OCI-LY1 (cell line): ENCODE measurements around the gene ARRDC2.

Experiments
- H2AFZ ChIP-seq: fragments of 200-600 bp; sonication (generic), shearing (Covaris generic); 2 replicates; pipeline ENCODE4 v1.6.0; 2014; ENCODE audit warnings: antibody characterized with exemption, mild to moderate bottlenecking, low read length
- H3F3A ChIP-seq: fragments of 200-600 bp; sonication (generic), shearing (Covaris generic); 2 replicates; pipeline ENCODE4 v1.6.0; 2014; ENCODE audit warnings: mild to moderate bottlenecking, antibody characterized with exemption, low read length, moderate library complexity; ENCODE audit not compliant: insufficient read depth
- H3K27ac ChIP-seq: fragments of 200-600 bp; sonication (generic); 2 replicates; pipeline ENCODE4 v1.5.1; 2014; ENCODE audit warnings: low read length, mixed run types, mild to moderate bottlenecking, low read depth; ENCODE audit not compliant: poor library complexity, severe bottlenecking
- H3K27me3 ChIP-seq: fragments of 200-600 bp; sonication (generic); 2 replicates; pipeline ENCODE4 v1.6.0; 2014; ENCODE audit warnings: antibody characterized with exemption, mild to moderate bottlenecking, low read length, moderate library complexity; ENCODE audit not compliant: insufficient read depth
- H3K36me3 ChIP-seq: fragments of 200-600 bp; sonication (generic); 2 replicates; pipeline ENCODE4 v1.6.1; 2014; ENCODE audit warnings: mild to moderate bottlenecking, antibody characterized with exemption, low read length, moderate library complexity, mixed read lengths; ENCODE audit not compliant: insufficient read depth
- H3K4me1 ChIP-seq: fragments of 200-600 bp; sonication (generic); 2 replicates; pipeline ENCODE4 v1.5.1; 2014; ENCODE audit warnings: mild to moderate bottlenecking, low read length, moderate library complexity; ENCODE audit not compliant: insufficient read depth, severe bottlenecking
- H3K4me2 ChIP-seq: fragments of 200-600 bp; sonication (generic), shearing (Covaris generic); 2 replicates; pipeline ENCODE4 v1.6.1; 2014; ENCODE audit warnings: low read length
- H3K4me3 ChIP-seq: fragments of 200-600 bp; sonication (generic); 2 replicates; pipeline ENCODE4 v1.5.1; 2014; ENCODE audit warnings: low read length, low read depth, mild to moderate bottlenecking, mixed read lengths; ENCODE audit not compliant: poor library complexity, severe bottlenecking
- H3K79me2 ChIP-seq: fragments of 200-600 bp; shearing (Covaris generic); 2 replicates; pipeline ENCODE4 v1.6.1; 2016; ENCODE audit warnings: mixed run types, low read length, mixed read lengths; ENCODE audit not compliant: insufficient read depth
- H3K9ac ChIP-seq: fragments of 200-600 bp; sonication (generic), shearing (Covaris generic); 2 replicates; pipeline ENCODE4 v1.6.1; 2014; ENCODE audit warnings: mild to moderate bottlenecking, low read length, mixed read lengths
- H3K9me2 ChIP-seq: fragments of 200-600 bp; sonication (generic), shearing (Covaris generic); 2 replicates; pipeline ENCODE4 v1.6.1; 2014; ENCODE audit warnings: low read depth, mild to moderate bottlenecking, low read length, mixed read lengths
- H3K9me3 ChIP-seq: fragments of 200-600 bp; shearing (Covaris generic); 2 replicates; pipeline ENCODE4 v1.6.1; 2014; ENCODE audit warnings: low read length, mixed read lengths
- H4K20me1 ChIP-seq: fragments of 200-600 bp; sonication (generic), shearing (Covaris generic); 2 replicates; pipeline ENCODE4 v1.6.0; 2016; ENCODE audit warnings: mild to moderate bottlenecking, low read length; ENCODE audit not compliant: insufficient read depth
- EZH2 ChIP-seq: fragments of 200-600 bp; sonication (generic), shearing (Covaris generic); IDR thresholded peaks from 2 replicates; pipeline ENCODE4 v1.8.0; 2017; ENCODE audit warnings: borderline replicate concordance, mixed run types, mild to moderate bottlenecking, antibody characterized with exemption, low read length, moderate library complexity, mixed read lengths
- TF ChIP-seq, protein P1 (sequence below): fragments of 200-600 bp; sonication (generic), shearing (Covaris generic); IDR thresholded peaks from 2 replicates; pipeline ENCODE4 v1.5.1; 2017; ENCODE audit warnings: mild to moderate bottlenecking, antibody characterized with exemption, low read length, moderate library complexity, mixed read lengths

ARRDC2 gene

DNA sequence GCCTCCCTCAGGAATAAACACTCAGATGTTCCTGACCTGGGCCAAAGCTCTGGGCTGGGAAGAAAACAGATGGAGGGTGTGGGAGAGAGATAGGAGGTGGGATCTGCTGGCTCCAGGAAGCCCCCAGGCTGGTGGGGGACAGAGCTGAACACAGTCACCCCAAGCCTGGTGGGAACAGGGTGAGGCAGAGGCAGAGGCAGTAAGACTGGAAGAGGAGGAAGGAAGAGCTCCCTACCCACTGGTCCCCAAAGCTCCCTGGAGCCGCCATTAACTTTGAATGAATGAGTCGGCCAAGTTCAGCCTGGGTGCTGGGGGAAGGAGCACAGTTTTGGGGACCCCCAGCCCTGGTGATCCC, 41.9 kb upstream of the ARRDC2 start:
- no peak overlapping the region for H3K27ac ChIP-seq
- no peaks in the 10 kb centered on the region for H4K20me1 ChIP-seq
- H2AFZ ChIP-seq, result no peak overlapping the region
- no peak overlapping the region for H3K9ac ChIP-seq
- H3F3A ChIP-seq, result no peaks in the 10 kb centered on the region
- peaks cover 5% of the 10 kb centered on the region for H3K27me3 ChIP-seq
- H3K4me1 ChIP-seq, result no peaks in the 10 kb centered on the region
- H3K36me3 ChIP-seq, result no peaks in the 10 kb centered on the region
- H3K4me2 ChIP-seq, result no peak overlapping the region
- H3K9me3 ChIP-seq, result no peaks in the 10 kb centered on the region
- H3K9me2 ChIP-seq, result no peaks in the 10 kb centered on the region
- no peaks in the 10 kb centered on the region for H3K79me2 ChIP-seq
- TF ChIP-seq, protein P1, sequence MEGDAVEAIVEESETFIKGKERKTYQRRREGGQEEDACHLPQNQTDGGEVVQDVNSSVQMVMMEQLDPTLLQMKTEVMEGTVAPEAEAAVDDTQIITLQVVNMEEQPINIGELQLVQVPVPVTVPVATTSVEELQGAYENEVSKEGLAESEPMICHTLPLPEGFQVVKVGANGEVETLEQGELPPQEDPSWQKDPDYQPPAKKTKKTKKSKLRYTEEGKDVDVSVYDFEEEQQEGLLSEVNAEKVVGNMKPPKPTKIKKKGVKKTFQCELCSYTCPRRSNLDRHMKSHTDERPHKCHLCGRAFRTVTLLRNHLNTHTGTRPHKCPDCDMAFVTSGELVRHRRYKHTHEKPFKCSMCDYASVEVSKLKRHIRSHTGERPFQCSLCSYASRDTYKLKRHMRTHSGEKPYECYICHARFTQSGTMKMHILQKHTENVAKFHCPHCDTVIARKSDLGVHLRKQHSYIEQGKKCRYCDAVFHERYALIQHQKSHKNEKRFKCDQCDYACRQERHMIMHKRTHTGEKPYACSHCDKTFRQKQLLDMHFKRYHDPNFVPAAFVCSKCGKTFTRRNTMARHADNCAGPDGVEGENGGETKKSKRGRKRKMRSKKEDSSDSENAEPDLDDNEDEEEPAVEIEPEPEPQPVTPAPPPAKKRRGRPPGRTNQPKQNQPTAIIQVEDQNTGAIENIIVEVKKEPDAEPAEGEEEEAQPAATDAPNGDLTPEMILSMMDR, result no peak
- TF ChIP-seq EZH2, result no peak
- no peak overlapping the region for H3K4me3 ChIP-seq

- Histone ChIP-seq H3K27ac (no peak within 1 kb of the TSS), H3K4me3 (no peak within 1 kb of the TSS), H3K9ac (no peak within 1 kb of the TSS), H3K4me1 (no peaks in the 10 kb centered on the region), H4K20me1 (no peaks in the 10 kb centered on the region), H2AFZ (no peak within 1 kb of the TSS), H3K27me3 (peaks cover 5% of the 10 kb centered on the region), H3K9me2 (no peaks in the 10 kb centered on the region), H3K36me3 (no peaks in the 10 kb centered on the region), H3K79me2 (no peaks in the 10 kb centered on the region), H3K9me3 (no peaks in the 10 kb centered on the region), H3K4me2 (no peak within 1 kb of the TSS), H3F3A (no peaks in the 10 kb centered on the region)
- TF ChIP-seq, protein P1, result no peak
- no peak for TF ChIP-seq EZH2
Observed at GRCh38 chr19:17966550-17967256, 41.3 kb upstream of the ARRDC2 start, which contains the start of gene KCNN1. TSS of gene KCNN1 (plus strand) at chr19:17967107. CDS start at chr19:17973889, 6,782 bp downstream.

DNA sequence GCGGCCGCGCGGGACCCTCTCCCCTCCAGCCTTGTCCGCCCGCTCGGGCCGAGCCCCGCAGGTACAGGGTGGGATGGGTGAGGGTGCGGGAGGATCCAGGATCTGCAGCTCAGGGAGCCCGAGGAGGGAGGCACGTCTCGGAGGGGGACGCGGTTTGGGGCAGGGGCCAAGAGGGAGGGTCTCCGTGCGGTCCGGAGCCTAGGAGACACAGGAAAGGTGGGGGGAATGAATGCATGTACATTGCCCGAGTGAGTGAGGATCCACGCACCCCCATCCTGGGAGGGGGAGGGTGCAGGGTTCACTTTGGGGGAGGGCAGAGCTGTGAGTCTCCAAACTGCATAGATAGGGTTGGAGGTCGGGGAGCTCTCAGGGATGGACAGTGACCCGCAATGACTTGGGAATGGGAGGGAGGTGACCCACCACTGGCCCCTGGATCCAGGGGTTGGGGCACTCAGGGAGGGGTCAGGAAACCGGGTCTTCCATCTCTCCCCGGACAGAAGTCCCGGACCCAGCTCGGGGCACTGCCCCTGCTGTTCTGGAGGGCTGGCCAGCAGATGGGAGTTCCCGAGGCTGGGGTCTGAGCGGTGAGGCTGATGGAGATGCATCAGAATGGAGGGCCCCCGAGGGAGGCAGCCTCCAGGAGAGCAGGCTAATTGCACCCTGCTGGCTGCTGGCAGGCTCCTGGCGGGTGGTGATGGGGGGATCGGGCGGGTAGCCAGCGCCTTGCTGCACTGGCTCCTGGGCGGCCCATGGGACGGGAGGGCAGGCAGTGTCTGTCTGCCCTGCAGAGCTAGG, 40.5 kb upstream of the ARRDC2 start:
- no peak overlapping the region for H3K9ac ChIP-seq

More for the DNA sequence above, 40.5 kb upstream of the ARRDC2 start:
- Histone ChIP-seq H3K27ac (no peak overlapping the region), H4K20me1 (no peaks in the 10 kb centered on the region), H3K27me3 (peaks cover 5% of the 10 kb centered on the region), H3K9me2 (no peaks in the 10 kb centered on the region), H2AFZ (no peak overlapping the region), H3F3A (no peaks in the 10 kb centered on the region), H3K79me2 (no peaks in the 10 kb centered on the region), H3K4me3 (no peak overlapping the region), H3K4me1 (no peaks in the 10 kb centered on the region), H3K36me3 (no peaks in the 10 kb centered on the region), H3K4me2 (no peak overlapping the region), H3K9me3 (no peaks in the 10 kb centered on the region)
- no peak for TF ChIP-seq EZH2
- TF ChIP-seq, protein P1, result no peak
